PC-3 (cell line): Measurements from ENCODE around the gene ARHGEF3. TPM values are rescaled to one million over a fixed set of nuclear protein-coding genes. Genes with fewer than 3 reads are reported as not detected.

Source experiments
- ATAC-seq: fragments of 200-7000 bp; cut with Tn5 transposase; 2 replicates; pipeline ENCODE4 v1.9.1; 2020; ENCODE audit warnings: mild to moderate bottlenecking, moderate library complexity
- BruUV-seq: library from RNA; stranded (reverse); fragments of 400-500 nt; replicated peaks from 2 replicates; lab custom pipeline; 2021; lab: Mats Ljungman, UMichigan
- CTCF ChIA-PET: fragments of 300-600 bp; sonication (Branson Sonifier 250); formaldehyde crosslinking; loops from one replicate; lab custom pipeline; 2022; ENCODE audit warnings: antibody characterized with exemption; lab: Charles Lee
- POLR2A ChIA-PET: fragments of 300-600 bp; sonication (Branson Sonifier 250); formaldehyde crosslinking; loops from one replicate; lab custom pipeline; 2022; ENCODE audit warnings: antibody characterized with exemption; ENCODE audit not compliant: unreplicated experiment; lab: Charles Lee
- DNase-seq: peaks from one replicate; pipeline ENCODE4 v3.0.0-alpha.2; 2015
- H2AFZ ChIP-seq: fragments of 300-600 bp; sonication (generic); 2 replicates; pipeline ENCODE4 v1.6.0; 2016; ENCODE audit warnings: antibody characterized with exemption, low read length
- H3F3A ChIP-seq: fragments of 300-600 bp; sonication (generic); one replicate; pipeline ENCODE4 v1.6.0; 2017; ENCODE audit warnings: antibody characterized with exemption, low read length, control low read depth, mild to moderate bottlenecking; ENCODE audit not compliant: unreplicated experiment
- H3K27ac ChIP-seq: fragments of 300-600 bp; sonication (generic); 2 replicates; pipeline ENCODE4 v1.5.1; 2016; ENCODE audit warnings: mild to moderate bottlenecking, low read length
- H3K27me3 ChIP-seq: fragments of 300-600 bp; sonication (generic); 2 replicates; pipeline ENCODE4 v1.6.1; 2016; ENCODE audit warnings: low read length, mixed read lengths
- H3K36me3 ChIP-seq: fragments of 300-600 bp; sonication (generic); 2 replicates; pipeline ENCODE4 v1.6.1; 2016; ENCODE audit warnings: low read depth, mixed run types, low read length, mixed read lengths
- H3K4me1 ChIP-seq: fragments of 300-600 bp; sonication (generic); 2 replicates; pipeline ENCODE4 v1.5.1; 2016; ENCODE audit warnings: low read length; ENCODE audit not compliant: insufficient read depth
- H3K4me2 ChIP-seq: fragments of 300-600 bp; sonication (generic); 2 replicates; pipeline ENCODE4 v1.6.0; 2016; ENCODE audit warnings: low read length
- H3K4me3 ChIP-seq: fragments of 300-600 bp; sonication (generic); 2 replicates; pipeline ENCODE4 v1.5.1; 2016; ENCODE audit warnings: mild to moderate bottlenecking, low read length, mixed read lengths
- H3K79me2 ChIP-seq: fragments of 300-600 bp; sonication (generic); 2 replicates; pipeline ENCODE4 v1.6.1; 2017; ENCODE audit warnings: low read length, mixed read lengths
- H3K9ac ChIP-seq: fragments of 300-600 bp; sonication (generic); 2 replicates; pipeline ENCODE4 v1.6.0; 2016; ENCODE audit warnings: mild to moderate bottlenecking, low read length
- H3K9me2 ChIP-seq: fragments of 300-600 bp; sonication (generic); replicated peaks from 2 replicates; pipeline ENCODE4 v1.6.1; 2016; ENCODE audit warnings: mixed run types, low read length, mixed read lengths
- H3K9me3 ChIP-seq: fragments of 300-600 bp; sonication (generic); 2 replicates; pipeline ENCODE4 v1.6.1; 2016; ENCODE audit warnings: low read length, mixed read lengths
- H4K20me1 ChIP-seq: fragments of 300-600 bp; sonication (generic); 2 replicates; pipeline ENCODE4 v1.6.1; 2016; ENCODE audit warnings: low read length, mixed read lengths
- CTCF ChIP-seq: fragments of 300-600 bp; sonication (generic); conservative IDR thresholded peaks from 2 replicates; pipeline ENCODE4 v1.5.1; 2017; ENCODE audit warnings: antibody characterized with exemption, low read depth, mild to moderate bottlenecking, low read length
- EZH2 ChIP-seq: fragments of 300-600 bp; sonication (generic); IDR thresholded peaks from one replicate; pipeline ENCODE4 v1.6.1; 2017; ENCODE audit warnings: antibody characterized with exemption, mild to moderate bottlenecking, low read length; ENCODE audit not compliant: unreplicated experiment
- EZH2phosphoT487 ChIP-seq: fragments of 300-600 bp; sonication (generic); IDR thresholded peaks from 2 replicates; pipeline ENCODE4 v1.6.1; 2018; ENCODE audit warnings: mild to moderate bottlenecking, antibody characterized with exemption, low read length, borderline replicate concordance
- intact Hi-C: fragments of 100-400 bp; cut with micrococcal nuclease; formaldehyde crosslinking; loops from 2 replicates; pipeline ENCODE4 v1.9.0; 2023
- total RNA-seq: library from RNA; depleted of rRNA; stranded (reverse); fragments of >200 nt; gene quantifications from 2 replicates; pipeline ENCODE4 v1.2.3, GENCODE V29; 2014

The ARHGEF3 gene
- total RNA-seq, 1 experiment from 2014 or later = 8.7 TPM

DNA sequence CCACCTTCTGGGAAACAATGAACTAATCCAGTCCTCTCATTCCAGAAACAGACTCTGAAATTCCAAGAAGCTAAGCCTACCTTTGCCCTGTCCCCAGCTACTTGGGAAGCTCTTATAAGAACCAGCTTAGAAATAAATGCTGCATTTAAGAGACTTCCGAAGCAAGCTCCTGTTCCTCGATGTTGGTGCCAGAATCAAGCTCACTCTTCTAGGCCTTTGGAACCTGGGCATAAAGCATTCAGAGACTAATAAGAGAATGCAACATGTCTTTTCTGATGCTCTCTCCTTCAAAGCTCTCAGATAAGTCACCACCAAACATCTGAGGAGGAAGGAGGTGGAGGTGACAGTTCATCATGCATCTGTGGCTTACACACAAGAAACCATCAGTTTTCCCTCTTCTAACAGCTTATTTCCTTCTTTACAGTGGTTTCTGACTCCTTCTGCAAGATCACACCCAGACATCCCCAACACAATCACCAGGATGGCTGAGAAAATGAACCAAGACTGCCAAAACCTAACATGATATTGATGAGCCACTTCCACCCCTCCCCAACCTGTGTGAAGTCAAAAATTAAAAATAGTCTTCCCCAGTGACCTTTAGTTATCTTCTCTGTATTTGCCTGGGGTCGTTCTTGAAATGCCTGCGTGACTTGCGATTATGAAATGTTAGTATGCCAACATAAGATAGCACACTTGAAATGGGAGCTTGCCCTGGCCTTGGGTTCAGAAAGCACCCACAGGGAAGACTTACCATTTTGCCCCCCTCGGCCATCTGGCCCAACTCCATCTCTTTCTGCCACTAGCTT, 11.5 kb downstream of the ARHGEF3 start:
- no peaks in the 10 kb centered on the region for H3K36me3 ChIP-seq
- BruUV-seq = no TSS peak
- intact Hi-C loops = no loop called here

GRCh38 chr3:56789076-56789475, 12.7 kb downstream of the ARHGEF3 start:
- intact Hi-C loops = no loop called here
- Histone ChIP-seq H3K4me1 (peaks cover 7% of the 10 kb centered on the region), H2AFZ (no peak overlapping the region), H3K9me3 (no peaks in the 10 kb centered on the region), H3K36me3 (no peaks in the 10 kb centered on the region), H3K4me2 (no peak overlapping the region), H3K79me2 (no peaks in the 10 kb centered on the region), H3K27me3 (no peaks in the 10 kb centered on the region), H4K20me1 (peaks cover 7% of the 10 kb centered on the region; the same call in 1 of the 2 replicates), H3K27ac (no peak overlapping the region), H3K9me2 (no peaks in the 10 kb centered on the region), H3F3A (peaks cover 4% of the 10 kb centered on the region), H3K4me3 (no peak overlapping the region), H3K9ac (no peak overlapping the region)
- POLR2A ChIA-PET = interaction anchor here (0.5 kb wide), 1 partner anchor 30 kb away, joined by 4 read pairs; no protein-coding TSS in a partner anchor
- CTCF ChIA-PET = interaction anchor here (0.6 to 1.2 kb wide), 2 partner anchors 10 to 25 kb away, joined by 3 to 11 read pairs; no protein-coding TSS in a partner anchor
- BruUV-seq = no TSS peak
- ATAC-seq (no peak), DNase-seq (no peak)
- TF ChIP-seq EZH2phosphoT487 (no peak), CTCF (no peak), EZH2 (no peak)

More for the DNA sequence above, 11.5 kb downstream of the ARHGEF3 start:
- POLR2A ChIA-PET = no interaction called here
- no peaks in the 10 kb centered on the region for H3K9me2 ChIP-seq
- H3K79me2 ChIP-seq = no peaks in the 10 kb centered on the region
- no peak overlapping the region for H3K4me2 ChIP-seq
- no peak overlapping the region for H2AFZ ChIP-seq
- ATAC-seq (no peak), DNase-seq (no peak)
- no peaks in the 10 kb centered on the region for H4K20me1 ChIP-seq
- no peak overlapping the region for H3K4me3 ChIP-seq
- H3K4me1 ChIP-seq = peaks cover 2% of the 10 kb centered on the region; the same call in 1 of the 2 replicates
- H3K27me3 ChIP-seq = no peaks in the 10 kb centered on the region
- no peak for TF ChIP-seq CTCF
- TF ChIP-seq EZH2 = no peak
- no peak for TF ChIP-seq EZH2phosphoT487
- no peak overlapping the region for H3K27ac ChIP-seq
- CTCF ChIA-PET = no interaction called here
- H3K9me3 ChIP-seq = no peaks in the 10 kb centered on the region
- H3F3A ChIP-seq = no peaks in the 10 kb centered on the region
- no peak overlapping the region for H3K9ac ChIP-seq

DNA sequence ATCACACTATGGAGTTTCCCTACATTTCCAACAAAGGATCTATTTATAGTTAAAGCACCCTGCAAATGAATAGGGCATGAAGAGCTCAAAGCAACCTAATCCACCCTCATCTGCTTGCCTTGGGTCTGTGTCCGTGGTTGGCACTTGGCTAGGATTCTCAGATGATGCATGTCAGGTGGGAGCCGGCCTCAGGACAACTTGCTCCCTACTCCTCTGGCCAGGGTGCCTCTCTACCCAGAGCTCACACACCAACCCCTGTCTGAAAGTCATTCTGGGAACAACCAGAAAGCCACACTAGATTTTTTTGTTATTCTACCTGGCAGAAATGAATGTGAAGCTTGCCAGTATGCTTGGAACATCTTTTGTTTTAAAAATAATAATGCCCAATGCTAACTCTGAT, 13.2 kb downstream of the ARHGEF3 start:
- peaks cover 5% of the 10 kb centered on the region for H3F3A ChIP-seq
- H3K36me3 ChIP-seq = no peaks in the 10 kb centered on the region
- no peak overlapping the region for H3K9ac ChIP-seq
- H3K79me2 ChIP-seq = no peaks in the 10 kb centered on the region
- peaks cover 12% of the 10 kb centered on the region for H3K4me1 ChIP-seq
- BruUV-seq = no TSS peak
- H3K4me2 ChIP-seq = no peak overlapping the region
- no peaks in the 10 kb centered on the region for H3K27me3 ChIP-seq
- no peaks in the 10 kb centered on the region for H3K9me2 ChIP-seq
- H3K4me3 ChIP-seq = no peak overlapping the region
- H2AFZ ChIP-seq = no peak overlapping the region
- H3K9me3 ChIP-seq = no peaks in the 10 kb centered on the region
- ChIA-PET CTCF (interaction anchor here (0.6 to 1.2 kb wide), 2 partner anchors 11 to 25 kb away, joined by 3 to 11 read pairs; no protein-coding TSS in a partner anchor), POLR2A (no interaction called here)
- TF ChIP-seq EZH2 = no peak
- no peak for TF ChIP-seq CTCF
- TF ChIP-seq EZH2phosphoT487 = no peak
- no peak overlapping the region for H3K27ac ChIP-seq
- no peak for ATAC-seq
- DNase-seq = no peak
- intact Hi-C loops = no loop called here
- H4K20me1 ChIP-seq = peaks cover 9% of the 10 kb centered on the region; the same call in 1 of the 2 replicates
